ENCODE results near the gene PLXNA4.

GRCh38 chr7:132622081-132622480 is 45.8 kb upstream of the PLXNA4 start:
- no peak for TF ChIP-seq GATA2 (IDR thresholded peaks at IDR 0.05; ENCODE audit: low read depth, low read length)
- TF ChIP-seq GATA3 (IDR thresholded peaks at IDR 0.05; ENCODE audit: low read depth, low read length), result no peak

Data from SH-SY5Y (cell line).